Measurements from ENCODE around the gene EIF5B. TPM values are rescaled to one million over a fixed set of nuclear protein-coding genes. Genes with fewer than 3 reads are reported as not detected.

The EIF5B gene
- total RNA-seq, 4 donors from 2014 or later = 23.6 to 40.4 (median 30.7) TPM

DNA sequence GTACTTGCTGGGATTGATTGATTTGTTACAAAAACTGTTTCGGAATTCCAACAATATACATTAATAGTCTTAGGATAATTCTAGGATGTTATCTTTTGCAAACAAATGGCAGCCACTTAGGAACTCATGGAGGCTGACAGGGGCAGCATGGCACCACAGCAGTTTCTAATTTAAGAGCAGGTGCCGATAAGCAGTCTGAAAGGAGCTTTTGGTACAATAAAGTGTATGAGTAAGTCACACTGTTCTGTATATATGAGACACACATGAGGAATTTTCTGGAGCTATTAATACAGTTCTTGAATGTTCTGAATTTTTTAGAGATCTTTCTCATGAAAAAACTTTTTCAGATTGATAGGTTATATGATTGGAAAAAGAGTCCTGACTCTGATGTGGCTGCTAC is 52.2 kb downstream of the EIF5B start:
- no peaks in the 10 kb centered on the region for H3K9me3 ChIP-seq
- H3K4me1 ChIP-seq = no peaks in the 10 kb centered on the region
- TF ChIP-seq, protein P1, sequence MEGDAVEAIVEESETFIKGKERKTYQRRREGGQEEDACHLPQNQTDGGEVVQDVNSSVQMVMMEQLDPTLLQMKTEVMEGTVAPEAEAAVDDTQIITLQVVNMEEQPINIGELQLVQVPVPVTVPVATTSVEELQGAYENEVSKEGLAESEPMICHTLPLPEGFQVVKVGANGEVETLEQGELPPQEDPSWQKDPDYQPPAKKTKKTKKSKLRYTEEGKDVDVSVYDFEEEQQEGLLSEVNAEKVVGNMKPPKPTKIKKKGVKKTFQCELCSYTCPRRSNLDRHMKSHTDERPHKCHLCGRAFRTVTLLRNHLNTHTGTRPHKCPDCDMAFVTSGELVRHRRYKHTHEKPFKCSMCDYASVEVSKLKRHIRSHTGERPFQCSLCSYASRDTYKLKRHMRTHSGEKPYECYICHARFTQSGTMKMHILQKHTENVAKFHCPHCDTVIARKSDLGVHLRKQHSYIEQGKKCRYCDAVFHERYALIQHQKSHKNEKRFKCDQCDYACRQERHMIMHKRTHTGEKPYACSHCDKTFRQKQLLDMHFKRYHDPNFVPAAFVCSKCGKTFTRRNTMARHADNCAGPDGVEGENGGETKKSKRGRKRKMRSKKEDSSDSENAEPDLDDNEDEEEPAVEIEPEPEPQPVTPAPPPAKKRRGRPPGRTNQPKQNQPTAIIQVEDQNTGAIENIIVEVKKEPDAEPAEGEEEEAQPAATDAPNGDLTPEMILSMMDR (IDR thresholded peaks at IDR 0.05) = no peak
- TF ChIP-seq POLR2A (IDR thresholded peaks at IDR 0.05) = no peak
- H3K27me3 ChIP-seq = no peaks in the 10 kb centered on the region
- peaks cover 0 to 53% (median 0%) of the 10 kb centered on the region in 3 donors for H3K36me3 ChIP-seq
- H3K4me3 ChIP-seq = no peak overlapping the region
- H3K27ac ChIP-seq = no peak overlapping the region
- no peak for DNase-seq

DNA sequence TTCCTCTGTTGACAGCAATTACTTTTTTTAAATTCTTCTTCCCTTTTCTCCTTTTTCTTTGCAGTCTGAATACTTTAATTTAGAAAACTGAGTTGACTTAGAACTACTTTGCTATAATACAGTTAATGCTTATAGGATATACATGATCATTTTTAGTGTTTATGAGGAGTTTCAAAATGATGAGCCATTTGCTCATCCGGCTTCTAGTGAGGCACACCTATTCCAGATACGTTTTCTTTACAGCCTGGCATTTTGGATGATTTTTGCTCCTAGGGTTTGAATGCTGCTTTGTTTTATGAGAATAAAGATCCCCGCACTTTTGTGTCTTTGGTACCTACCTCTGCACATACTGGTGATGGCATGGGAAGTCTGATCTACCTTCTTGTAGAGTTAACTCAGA is 52.8 kb downstream of the EIF5B start:
- no peak overlapping the region for H3K27ac ChIP-seq

DNA sequence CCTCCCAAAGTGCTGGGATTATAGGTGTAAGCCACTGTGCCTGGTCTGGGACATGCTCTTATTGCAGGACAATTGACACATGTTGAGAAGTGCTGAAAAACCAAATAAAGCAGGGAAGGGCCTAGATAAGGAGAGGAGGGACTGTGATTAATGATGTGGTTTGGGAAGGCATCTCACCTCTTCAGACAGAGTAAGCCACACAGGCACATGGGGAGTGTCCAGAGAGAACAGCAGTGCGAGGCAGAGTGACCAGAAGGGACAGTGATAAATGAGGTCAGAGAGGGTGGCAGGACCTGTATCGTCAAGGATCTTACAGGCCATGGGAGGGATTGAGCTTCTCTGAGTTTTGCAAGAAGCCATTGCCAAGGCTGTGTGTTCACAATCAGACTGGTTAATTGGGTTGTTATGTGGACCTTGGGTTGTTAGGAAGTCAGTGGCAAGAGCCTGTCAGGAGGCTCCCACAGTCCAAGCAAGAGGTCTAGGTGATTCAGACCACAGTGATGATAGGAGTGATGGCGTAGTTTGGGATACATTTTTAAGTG is 58.5 kb downstream of the EIF5B start:
- no peak for TF ChIP-seq POLR2A (IDR thresholded peaks at IDR 0.05)
- TF ChIP-seq, protein P1 (IDR thresholded peaks at IDR 0.05) = no peak
- no peaks in the 10 kb centered on the region for H3K9me3 ChIP-seq
- no peak overlapping the region for H3K4me3 ChIP-seq
- DNase-seq = no peak
- H3K27me3 ChIP-seq = no peaks in the 10 kb centered on the region
- no peak overlapping the region for H3K27ac ChIP-seq
- no peaks in the 10 kb centered on the region for H3K4me1 ChIP-seq
- peaks cover 0 to 97% (median 0%) of the 10 kb centered on the region in 3 donors for H3K36me3 ChIP-seq

More for the DNA sequence above, 52.8 kb downstream of the EIF5B start:
- H3K9me3 ChIP-seq = no peaks in the 10 kb centered on the region
- TF ChIP-seq, protein P1 (IDR thresholded peaks at IDR 0.05) = no peak
- TF ChIP-seq POLR2A (IDR thresholded peaks at IDR 0.05) = no peak
- no peak for DNase-seq
- no peaks in the 10 kb centered on the region for H3K4me1 ChIP-seq
- no peaks in the 10 kb centered on the region for H3K27me3 ChIP-seq
- peaks cover 0 to 53% (median 0%) of the 10 kb centered on the region in 3 donors for H3K36me3 ChIP-seq
- H3K4me3 ChIP-seq = no peak overlapping the region

DNA sequence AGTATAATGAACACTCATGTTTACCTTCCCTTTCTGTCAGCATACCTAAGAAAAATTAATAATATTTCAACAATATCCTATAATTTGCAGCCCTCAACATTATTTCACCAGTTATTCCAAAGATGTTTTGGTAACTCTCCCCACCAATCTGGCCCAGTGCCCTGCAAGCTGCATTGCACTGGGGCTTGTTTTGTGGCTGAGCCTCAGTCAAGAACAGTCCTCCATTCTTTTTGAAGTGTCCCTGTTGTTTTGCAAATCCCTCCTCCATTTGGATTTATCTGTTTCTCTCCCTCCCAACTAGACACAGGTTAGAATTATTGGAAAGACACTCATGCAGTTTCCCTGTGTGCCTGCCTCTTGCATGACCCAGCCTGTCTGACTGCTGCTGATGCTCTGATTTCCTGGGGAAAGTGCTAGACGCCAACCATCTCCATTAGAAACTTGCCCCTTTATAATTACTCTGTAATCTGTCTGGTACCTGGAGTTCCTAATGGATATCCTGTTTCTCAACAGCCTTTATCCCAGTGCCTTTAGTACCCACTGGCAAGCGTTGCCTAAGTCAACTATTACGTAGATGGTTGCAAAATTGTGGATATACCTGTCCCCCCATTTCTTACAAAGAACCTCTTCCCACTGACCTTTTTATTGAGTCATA is 60.2 kb downstream of the EIF5B start:
- TF ChIP-seq, protein P1 (IDR thresholded peaks at IDR 0.05) = no peak
- TF ChIP-seq POLR2A (IDR thresholded peaks at IDR 0.05) = no peak
- H3K27me3 ChIP-seq = no peaks in the 10 kb centered on the region
- H3K36me3 ChIP-seq = peaks cover 0 to 98% (median 0%) of the 10 kb centered on the region in 3 donors
- H3K9me3 ChIP-seq = no peaks in the 10 kb centered on the region
- no peak overlapping the region for H3K27ac ChIP-seq
- no peaks in the 10 kb centered on the region for H3K4me1 ChIP-seq
- DNase-seq = no peak
- no peak overlapping the region for H3K4me3 ChIP-seq

DNA sequence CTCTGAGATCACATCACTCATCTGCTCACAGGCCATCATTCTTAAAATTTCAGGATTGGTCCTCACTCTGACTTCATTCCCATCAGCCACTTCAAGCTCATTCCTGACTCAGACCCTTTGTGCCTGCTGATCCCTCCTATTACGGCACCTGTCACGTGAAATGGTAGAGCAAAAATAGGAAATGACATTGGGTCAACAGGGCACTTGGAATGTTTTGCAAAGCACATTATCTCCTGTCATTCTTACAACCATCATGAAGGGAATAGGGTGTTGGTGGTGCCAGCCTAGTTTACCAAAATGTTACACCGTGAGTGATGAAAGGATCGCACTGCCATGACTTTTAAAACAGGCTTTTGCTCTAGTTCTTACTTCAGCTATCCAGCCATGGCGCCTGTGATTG is 61.1 kb downstream of the EIF5B start:
- no peak for DNase-seq
- H3K36me3 ChIP-seq = peaks cover 0 to 99% (median 0%) of the 10 kb centered on the region in 3 donors
- no peaks in the 10 kb centered on the region for H3K9me3 ChIP-seq
- no peaks in the 10 kb centered on the region for H3K27me3 ChIP-seq
- no peaks in the 10 kb centered on the region for H3K4me1 ChIP-seq
- no peak overlapping the region for H3K4me3 ChIP-seq
- no peak for TF ChIP-seq POLR2A (IDR thresholded peaks at IDR 0.05)
- TF ChIP-seq, protein P1 (IDR thresholded peaks at IDR 0.05) = no peak
- H3K27ac ChIP-seq = no peak overlapping the region
